ENCODE data around the gene MFSD2A. TPM values are rescaled to one million over a fixed set of nuclear protein-coding genes. Genes with fewer than 3 reads are reported as not detected.
A peak's percentile ranks its signal among the peaks of the same experiment; 100 is the strongest.

The MFSD2A gene
- total RNA-seq, 4 donors from 2014 or later: 2.0 to 79.3 (median 13.1) TPM

GRCh38 chr1:39943471-39944290 is 11.3 kb upstream of the MFSD2A start:
- no peaks in the 10 kb centered on the region for H3K27me3 ChIP-seq
- intact Hi-C loops (cut with DNase I; ENCODE audit: low total_unique reads) (no loop called here), in situ Hi-C loops (cut with MboI; ENCODE audit: low pct_ligation_motif_present in 1 of 4, low pct_unique_long_range_greater_than_20kb in 1 of 4, low sequenced_read_pairs in 3 of 4) (no loop called here)
- H3K4me3 ChIP-seq: no peak overlapping the region
- H3K27ac ChIP-seq: no peak overlapping the region
- TF ChIP-seq EP300 (IDR thresholded peaks at IDR 0.05; ENCODE audit: low read depth): no peak
- no peak for TF ChIP-seq CTCF (IDR thresholded peaks at IDR 0.05)
- no peak for TF ChIP-seq POLR2A (IDR thresholded peaks at IDR 0.05)
- no peak for TF ChIP-seq POLR2AphosphoS5 (IDR thresholded peaks at IDR 0.05)
- 79 to 81% methylated on average over 10 to 14 of the region's 14 CpGs for WGBS, 2 donors (ENCODE audit: low coverage in 1 of 2)
- H3K36me3 ChIP-seq: no peaks in the 10 kb centered on the region
- peaks cover 0 to 18% (median 4%) of the 10 kb centered on the region in 4 donors for H3K4me1 ChIP-seq
- no peaks in the 10 kb centered on the region for H3K9me3 ChIP-seq
- no peak for DNase-seq

- 51 to 64% methylated on average over 8 of the region's 8 CpGs for WGBS, 2 donors (ENCODE audit: low coverage in 1 of 2)
- H3K9me3 ChIP-seq: no peaks in the 10 kb centered on the region
- H3K4me1 ChIP-seq: peaks cover 0 to 18% (median 4%) of the 10 kb centered on the region in 4 donors
- TF ChIP-seq EP300 (IDR thresholded peaks at IDR 0.05; ENCODE audit: low read depth): no peak
- TF ChIP-seq CTCF (IDR thresholded peaks at IDR 0.05): no peak
- TF ChIP-seq POLR2A (IDR thresholded peaks at IDR 0.05): no peak
- no peak for TF ChIP-seq POLR2AphosphoS5 (IDR thresholded peaks at IDR 0.05)
- intact Hi-C loops (cut with DNase I; ENCODE audit: low total_unique reads) (no loop called here), in situ Hi-C loops (cut with MboI; ENCODE audit: low pct_ligation_motif_present in 1 of 4, low pct_unique_long_range_greater_than_20kb in 1 of 4, low sequenced_read_pairs in 3 of 4) (no loop called here)
- H3K27ac ChIP-seq: no peak overlapping the region
- H3K36me3 ChIP-seq: no peaks in the 10 kb centered on the region
- no peak overlapping the region for H3K4me3 ChIP-seq
- no peaks in the 10 kb centered on the region for H3K27me3 ChIP-seq
- DNase-seq: no peak
These were observed 10.4 kb upstream of the MFSD2A start for GRCh38 chr1:39944410-39945112.

- TF ChIP-seq EP300 (IDR thresholded peaks at IDR 0.05; ENCODE audit: low read depth): no peak
- no peak for TF ChIP-seq POLR2AphosphoS5 (IDR thresholded peaks at IDR 0.05)
- TF ChIP-seq CTCF (IDR thresholded peaks at IDR 0.05): no peak
- no peak for TF ChIP-seq POLR2A (IDR thresholded peaks at IDR 0.05)
- intact Hi-C loops (cut with DNase I; ENCODE audit: low total_unique reads): no loop called here
- Histone ChIP-seq H3K36me3 (no peaks in the 10 kb centered on the region), H3K27me3 (no peaks in the 10 kb centered on the region), H3K4me1 (peaks cover 0 to 18% (median 4%) of the 10 kb centered on the region in 4 donors), H3K4me3 (no peak overlapping the region), H3K9me3 (no peaks in the 10 kb centered on the region), H3K27ac (no peak overlapping the region)
- in situ Hi-C loops (cut with MboI; ENCODE audit: low pct_ligation_motif_present in 1 of 4, low pct_unique_long_range_greater_than_20kb in 1 of 4, low sequenced_read_pairs in 3 of 4): no loop called here
- WGBS, 2 donors (ENCODE audit: low coverage in 1 of 2): 89% methylated on average over 4 of the region's 4 CpGs; no CpG with 5 or more reads in 1 of the 2 donors
- DNase-seq: no peak
These were observed 8.7 kb upstream of the MFSD2A start for GRCh38 chr1:39946216-39946615.

GRCh38 chr1:39947260-39947659 is 7.7 kb upstream of the MFSD2A start:
- WGBS, 2 donors (ENCODE audit: low coverage in 1 of 2): 37 to 42% methylated on average over 2 to 4 of the region's 4 CpGs
- DNase-seq: no peak
- in situ Hi-C loops (cut with MboI; ENCODE audit: low pct_ligation_motif_present in 1 of 4, low pct_unique_long_range_greater_than_20kb in 1 of 4, low sequenced_read_pairs in 3 of 4) (no loop called here), intact Hi-C loops (cut with DNase I; ENCODE audit: low total_unique reads) (no loop called here)
- Histone ChIP-seq H3K27me3 (no peaks in the 10 kb centered on the region), H3K4me3 (no peak overlapping the region), H3K9me3 (no peaks in the 10 kb centered on the region), H3K36me3 (no peaks in the 10 kb centered on the region), H3K27ac (peak overlapping the region in 1 of 4 donors; percentile 38), H3K4me1 (peaks cover 0 to 18% (median 4%) of the 10 kb centered on the region in 4 donors)
- TF ChIP-seq POLR2A (IDR thresholded peaks at IDR 0.05): no peak
- TF ChIP-seq EP300 (IDR thresholded peaks at IDR 0.05; ENCODE audit: low read depth): no peak
- no peak for TF ChIP-seq CTCF (IDR thresholded peaks at IDR 0.05)
- TF ChIP-seq POLR2AphosphoS5 (IDR thresholded peaks at IDR 0.05): no peak

Measured in transverse colon (tissue), 4 donors.